Measurements from ENCODE around the gene TUBA3D.
"Not testable (repeated sequence)": the region's sequence is repeated elsewhere in the genome, so short reads cannot be mapped to it uniquely, and the experiment has no call there.

DNA sequence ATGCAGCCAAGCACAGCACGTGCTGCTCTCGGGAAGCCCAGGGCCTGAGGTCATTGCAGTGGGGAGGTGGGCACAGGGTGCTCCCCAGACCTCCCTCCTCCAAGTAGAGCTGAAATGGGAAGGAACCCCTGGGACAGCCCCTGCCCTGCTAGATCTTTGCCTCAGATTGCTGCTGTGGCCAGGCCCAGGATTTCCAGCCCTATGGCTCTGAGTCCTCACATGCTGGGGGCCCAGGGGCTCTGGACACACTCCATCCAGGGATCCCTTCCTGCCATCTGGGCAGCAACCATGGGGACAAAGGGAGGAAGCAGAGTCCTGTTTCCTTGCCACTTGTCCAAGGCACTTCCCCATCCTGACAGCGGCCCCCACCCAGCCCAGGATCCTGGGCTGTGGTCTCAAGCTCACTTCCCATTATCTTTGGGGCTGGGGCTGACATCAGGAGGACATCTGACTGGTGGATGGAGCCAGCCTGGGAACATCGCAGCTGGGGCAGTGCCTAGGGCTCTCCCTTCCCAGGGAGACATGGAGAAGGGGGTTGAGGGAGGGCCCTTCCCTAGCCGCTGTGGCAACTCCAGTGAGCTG is 54.0 kb downstream of the TUBA3D start:
- TF ChIP-seq, protein P1, sequence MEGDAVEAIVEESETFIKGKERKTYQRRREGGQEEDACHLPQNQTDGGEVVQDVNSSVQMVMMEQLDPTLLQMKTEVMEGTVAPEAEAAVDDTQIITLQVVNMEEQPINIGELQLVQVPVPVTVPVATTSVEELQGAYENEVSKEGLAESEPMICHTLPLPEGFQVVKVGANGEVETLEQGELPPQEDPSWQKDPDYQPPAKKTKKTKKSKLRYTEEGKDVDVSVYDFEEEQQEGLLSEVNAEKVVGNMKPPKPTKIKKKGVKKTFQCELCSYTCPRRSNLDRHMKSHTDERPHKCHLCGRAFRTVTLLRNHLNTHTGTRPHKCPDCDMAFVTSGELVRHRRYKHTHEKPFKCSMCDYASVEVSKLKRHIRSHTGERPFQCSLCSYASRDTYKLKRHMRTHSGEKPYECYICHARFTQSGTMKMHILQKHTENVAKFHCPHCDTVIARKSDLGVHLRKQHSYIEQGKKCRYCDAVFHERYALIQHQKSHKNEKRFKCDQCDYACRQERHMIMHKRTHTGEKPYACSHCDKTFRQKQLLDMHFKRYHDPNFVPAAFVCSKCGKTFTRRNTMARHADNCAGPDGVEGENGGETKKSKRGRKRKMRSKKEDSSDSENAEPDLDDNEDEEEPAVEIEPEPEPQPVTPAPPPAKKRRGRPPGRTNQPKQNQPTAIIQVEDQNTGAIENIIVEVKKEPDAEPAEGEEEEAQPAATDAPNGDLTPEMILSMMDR (IDR thresholded peaks at IDR 0.05; ENCODE audit: borderline replicate concordance, extremely low read depth, low read length, poor library complexity, severe bottlenecking), result not testable (repeated sequence)
- not testable (repeated sequence) for TF ChIP-seq EZH2 (IDR thresholded peaks at IDR 0.05; ENCODE audit: borderline replicate concordance, low read depth, low read length, severe bottlenecking)
